ENCODE measurements around the gene RDX. TPM values are rescaled to one million over a fixed set of nuclear protein-coding genes. Genes with fewer than 3 reads are reported as not detected.

RDX gene
- total RNA-seq, 1 experiment from 2014 or later = 76.8 TPM

DNA sequence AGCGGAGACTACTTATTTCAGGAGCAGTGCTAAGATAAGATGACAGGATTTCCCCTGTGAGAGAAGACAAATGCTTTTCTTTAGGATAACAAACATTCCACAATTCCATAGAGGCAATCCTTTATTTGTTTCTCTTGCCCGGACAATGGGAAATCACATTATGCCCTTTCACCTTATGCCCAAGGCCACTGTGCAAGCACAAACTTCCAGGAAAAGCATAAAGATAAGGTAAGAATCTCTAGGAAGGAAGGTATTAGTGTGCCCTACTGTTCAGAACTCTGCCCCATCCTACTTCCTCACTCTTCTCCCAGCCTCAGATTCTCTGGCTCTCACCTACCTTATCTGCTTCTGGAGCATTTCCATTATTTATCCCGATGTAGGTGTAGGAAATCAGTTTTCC lies 23.1 kb upstream of the RDX start:
- Mint-ChIP-seq H3K4me3 (ENCODE audit: low read depth, unreplicated experiment) (no peak overlapping the region), H3K27me3 (ENCODE audit: unreplicated experiment) (no peaks in the 10 kb centered on the region), H3K4me1 (ENCODE audit: low read depth, unreplicated experiment) (peaks cover 12% of the 10 kb centered on the region), H3K36me3 (ENCODE audit: insufficient read depth, unreplicated experiment) (no peaks in the 10 kb centered on the region), H3K9me3 (ENCODE audit: low read depth, unreplicated experiment) (no peaks in the 10 kb centered on the region), H3K27ac (ENCODE audit: unreplicated experiment) (no peak overlapping the region)
- no TSS peak for BruUV-seq (replicated peaks)
- intact Hi-C loops (cut with micrococcal nuclease; ENCODE audit: unreplicated experiment) = no loop called here
- CTCF ChIA-PET = no interaction called here
- no peak for TF ChIP-seq CTCF (IDR thresholded peaks at IDR 0.05; ENCODE audit: unreplicated experiment)
- DNase-seq = no peak

DNA sequence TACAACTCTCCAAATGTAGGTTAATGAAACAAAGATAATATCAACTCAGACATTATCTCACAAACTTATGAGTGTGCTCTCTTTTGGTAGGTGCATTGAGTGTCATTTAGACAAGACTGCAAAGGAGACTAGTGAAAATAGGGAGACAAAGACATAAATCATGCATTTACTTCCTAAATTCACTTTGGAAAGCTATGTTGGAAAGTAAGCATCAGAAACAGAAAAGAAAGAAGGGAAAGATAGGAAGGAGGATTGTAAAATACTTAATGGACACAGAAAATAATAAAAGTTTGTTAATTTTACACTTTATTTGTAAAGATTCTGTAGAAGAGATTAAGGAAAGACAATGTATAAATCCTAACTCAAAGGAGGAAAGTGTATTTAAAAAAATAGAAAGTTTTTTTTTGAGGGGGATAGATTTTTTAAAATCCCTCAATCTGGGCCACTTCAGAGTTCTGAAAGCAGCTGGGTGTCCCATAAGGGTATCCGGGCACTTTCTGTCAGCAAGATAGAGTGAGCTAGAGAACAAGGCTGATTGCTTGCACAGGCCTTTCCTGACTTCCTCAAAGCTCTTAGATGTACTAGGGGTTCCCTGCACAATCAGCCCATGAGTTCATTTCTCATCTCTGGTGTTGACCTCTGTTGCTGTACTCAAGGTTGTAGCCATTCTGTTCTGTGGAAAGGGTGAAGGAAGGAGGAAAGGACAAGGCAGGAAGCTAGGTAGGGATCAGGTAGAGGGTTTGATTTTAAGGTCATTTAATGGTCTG lies 22.4 kb upstream of the RDX start:
- CTCF ChIA-PET = no interaction called here
- no peak for TF ChIP-seq CTCF (IDR thresholded peaks at IDR 0.05; ENCODE audit: unreplicated experiment)
- Mint-ChIP-seq H3K27me3 (ENCODE audit: unreplicated experiment) (no peaks in the 10 kb centered on the region), H3K9me3 (ENCODE audit: low read depth, unreplicated experiment) (no peaks in the 10 kb centered on the region), H3K27ac (ENCODE audit: unreplicated experiment) (no peak overlapping the region), H3K36me3 (ENCODE audit: insufficient read depth, unreplicated experiment) (no peaks in the 10 kb centered on the region), H3K4me3 (ENCODE audit: low read depth, unreplicated experiment) (no peak overlapping the region), H3K4me1 (ENCODE audit: low read depth, unreplicated experiment) (peaks cover 12% of the 10 kb centered on the region)
- BruUV-seq (replicated peaks) = no TSS peak
- DNase-seq = no peak
- intact Hi-C loops (cut with micrococcal nuclease; ENCODE audit: unreplicated experiment) = no loop called here

DNA sequence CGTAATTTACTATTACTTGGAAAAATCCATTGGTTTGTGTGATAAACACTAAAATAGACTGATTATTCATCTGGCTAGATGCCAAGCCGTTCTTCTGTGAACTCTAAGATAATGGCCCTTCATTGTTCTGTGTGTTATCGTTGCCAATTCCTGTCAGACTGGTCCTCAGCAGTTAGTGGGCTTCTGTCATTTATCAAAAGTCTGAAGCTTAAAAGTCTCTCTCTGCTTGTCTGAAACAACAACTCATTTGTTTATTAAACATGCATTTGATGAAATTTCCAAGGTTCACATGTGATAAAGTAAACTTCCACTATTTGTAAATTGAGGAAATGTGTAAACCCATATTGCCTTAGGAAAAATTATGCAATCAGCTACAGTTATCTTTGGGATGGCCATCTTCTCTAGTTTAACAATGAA lies 21.1 kb upstream of the RDX start:
- H3K27ac Mint-ChIP-seq (ENCODE audit: unreplicated experiment) = no peak overlapping the region
- H3K36me3 Mint-ChIP-seq (ENCODE audit: insufficient read depth, unreplicated experiment) = no peaks in the 10 kb centered on the region
- BruUV-seq (replicated peaks) = no TSS peak
- intact Hi-C loops (cut with micrococcal nuclease; ENCODE audit: unreplicated experiment) = no loop called here
- CTCF ChIA-PET = interaction anchor here (0.8 kb wide), 1 partner anchor 11 kb away, joined by 5 read pairs; no protein-coding TSS in a partner anchor
- no peak for DNase-seq
- H3K27me3 Mint-ChIP-seq (ENCODE audit: unreplicated experiment) = no peaks in the 10 kb centered on the region
- no peak for TF ChIP-seq CTCF (IDR thresholded peaks at IDR 0.05; ENCODE audit: unreplicated experiment)
- no peak overlapping the region for H3K4me3 Mint-ChIP-seq (ENCODE audit: low read depth, unreplicated experiment)
- H3K9me3 Mint-ChIP-seq (ENCODE audit: low read depth, unreplicated experiment) = no peaks in the 10 kb centered on the region
- peaks cover 12% of the 10 kb centered on the region for H3K4me1 Mint-ChIP-seq (ENCODE audit: low read depth, unreplicated experiment)

GRCh38 chr11:110314366-110315095 lies 18.1 kb upstream of the RDX start:
- no peak for DNase-seq
- Mint-ChIP-seq H3K27me3 (ENCODE audit: unreplicated experiment) (no peaks in the 10 kb centered on the region), H3K4me1 (ENCODE audit: low read depth, unreplicated experiment) (peaks cover 18% of the 10 kb centered on the region), H3K27ac (ENCODE audit: unreplicated experiment) (no peak overlapping the region), H3K4me3 (ENCODE audit: low read depth, unreplicated experiment) (no peak overlapping the region), H3K36me3 (ENCODE audit: insufficient read depth, unreplicated experiment) (no peaks in the 10 kb centered on the region), H3K9me3 (ENCODE audit: low read depth, unreplicated experiment) (no peaks in the 10 kb centered on the region)
- intact Hi-C loops (cut with micrococcal nuclease; ENCODE audit: unreplicated experiment) = no loop called here
- BruUV-seq (replicated peaks) = no TSS peak
- CTCF ChIA-PET = interaction anchor here (0.6 to 0.7 kb wide), 2 partner anchors 58 to 318 kb away, joined by 3 to 6 read pairs; no protein-coding TSS in a partner anchor
- no peak for TF ChIP-seq CTCF (IDR thresholded peaks at IDR 0.05; ENCODE audit: unreplicated experiment)
